HG02852 (cell line): ENCODE results near the gene RUNX1.
"Not testable (repeated sequence)": the region's sequence is repeated elsewhere in the genome, so short reads cannot be mapped to it uniquely, and the experiment has no call there.

Experiments used
- ATAC-seq: cut with Tn5 transposase; IDR thresholded peaks from one replicate; pipeline ENCODE4 v1.9.1; 2021; ENCODE audit warnings: mild to moderate bottlenecking, moderate library complexity; ENCODE audit not compliant: unreplicated experiment

Gene RUNX1

GRCh38 chr21:34994766-34995631, 54.1 kb downstream of the RUNX1 start:
- ATAC-seq: no peak

GRCh38 chr21:34993521-34993921, 55.6 kb downstream of the RUNX1 start:
- not testable (repeated sequence) for ATAC-seq

GRCh38 chr21:34992736-34993398, 56.2 kb downstream of the RUNX1 start:
- no peak for ATAC-seq

GRCh38 chr21:34992180-34992579, 56.9 kb downstream of the RUNX1 start:
- ATAC-seq: no peak

GRCh38 chr21:34991366-34991957, 57.6 kb downstream of the RUNX1 start:
- ATAC-seq: no peak

- no peak for ATAC-seq
Measured at GRCh38 chr21:34990842-34991241, 58.3 kb downstream of the RUNX1 start.

GRCh38 chr21:34989337-34990151, 59.6 kb downstream of the RUNX1 start:
- peak; percentile 45 for ATAC-seq

- no peak for ATAC-seq
Measured at GRCh38 chr21:34988625-34989024, 60.5 kb downstream of the RUNX1 start.

- no peak for ATAC-seq
Measured at GRCh38 chr21:34988139-34988538, 61.0 kb downstream of the RUNX1 start.

- ATAC-seq: peak; percentile 28
Measured at GRCh38 chr21:34987501-34988072, 61.5 kb downstream of the RUNX1 start.

GRCh38 chr21:34986561-34987500, 62.3 kb downstream of the RUNX1 start:
- peak; percentile 66 for ATAC-seq

- ATAC-seq: no peak
Measured at GRCh38 chr21:34984356-34985058, 64.6 kb downstream of the RUNX1 start.

- ATAC-seq: no peak
Measured at GRCh38 chr21:34983680-34984086, 65.4 kb downstream of the RUNX1 start.

GRCh38 chr21:34981791-34982190, 67.3 kb downstream of the RUNX1 start:
- no peak for ATAC-seq

- no peak for ATAC-seq
Measured at GRCh38 chr21:34980423-34981115, 68.5 kb downstream of the RUNX1 start.

GRCh38 chr21:34979383-34979782, 69.7 kb downstream of the RUNX1 start:
- ATAC-seq: no peak

GRCh38 chr21:34977333-34977732, 71.8 kb downstream of the RUNX1 start:
- no peak for ATAC-seq
